GM12873 (cell line): Measurements from ENCODE around the gene ANKRD33B.

ENCODE experiments used
- CTCF ChIP-seq: IDR thresholded peaks from 2 replicates; pipeline ENCODE4 v1.5.1; 2012; ENCODE audit warnings: low read depth, mild to moderate bottlenecking, moderate library complexity, low read length, control low read depth; ENCODE audit not compliant: insufficient read depth; ENCODE audit errors: missing control alignments

The ANKRD33B gene

DNA sequence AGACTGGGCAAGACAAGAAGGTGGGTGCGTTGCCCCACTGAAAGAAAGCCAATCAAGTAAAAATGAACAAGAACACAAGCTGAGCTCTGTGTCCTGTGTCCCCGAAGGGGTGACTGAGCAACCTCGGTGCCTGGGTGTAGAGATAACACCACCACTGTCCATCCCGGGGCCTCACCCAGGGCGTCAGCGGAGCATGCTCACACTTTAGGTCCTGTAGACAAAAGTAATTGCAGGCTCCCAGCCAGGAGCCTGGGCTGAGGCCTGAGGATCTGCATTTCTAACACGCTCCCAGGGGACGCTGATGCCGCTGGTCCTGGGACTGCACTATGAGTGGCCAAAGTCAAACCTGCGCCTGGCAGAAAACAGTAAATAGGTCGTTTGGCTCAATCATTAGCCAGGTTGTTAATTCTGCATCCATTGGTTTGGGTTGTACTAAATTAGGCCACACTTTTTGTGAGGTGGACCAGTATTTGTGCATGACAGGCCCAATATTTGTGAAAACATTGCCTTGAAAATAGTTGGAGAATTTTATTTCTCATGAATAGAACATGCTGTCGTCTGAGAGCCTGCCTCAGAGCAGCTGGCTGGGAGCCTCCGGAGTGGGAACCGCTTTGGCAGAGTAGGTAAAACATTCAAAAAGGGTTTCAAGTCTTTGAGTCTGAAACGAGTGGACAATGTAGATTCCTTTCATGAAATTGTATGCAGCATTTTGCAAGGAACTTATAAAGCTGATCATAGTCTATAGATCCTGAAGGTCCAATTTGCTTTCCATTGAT is 38.3 kb downstream of the ANKRD33B start:
- no peak for TF ChIP-seq CTCF

DNA sequence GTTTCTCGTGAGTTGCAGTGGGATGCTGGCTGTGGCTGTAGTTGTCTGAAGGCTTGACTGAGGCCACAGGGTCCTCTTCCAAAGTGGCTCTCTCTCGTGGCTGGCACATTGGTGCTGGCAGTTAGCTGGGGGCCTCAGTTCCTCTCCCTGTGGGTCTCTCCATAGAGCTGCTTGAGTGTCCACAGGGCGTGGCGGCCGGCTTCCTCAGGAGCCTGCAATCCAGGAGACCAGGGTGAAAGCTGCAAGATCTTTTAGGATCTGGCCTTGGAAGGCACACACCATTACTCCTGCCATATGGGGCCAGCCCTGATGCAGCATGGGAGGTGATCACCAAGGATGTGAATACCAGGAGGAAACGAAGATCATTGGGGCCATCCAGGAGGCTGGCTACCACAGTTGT is 41.1 kb downstream of the ANKRD33B start:
- TF ChIP-seq CTCF, result no peak

- no peak for TF ChIP-seq CTCF
Measured at GRCh38 chr5:10607023-10607665, 43.3 kb downstream of the ANKRD33B start.

DNA sequence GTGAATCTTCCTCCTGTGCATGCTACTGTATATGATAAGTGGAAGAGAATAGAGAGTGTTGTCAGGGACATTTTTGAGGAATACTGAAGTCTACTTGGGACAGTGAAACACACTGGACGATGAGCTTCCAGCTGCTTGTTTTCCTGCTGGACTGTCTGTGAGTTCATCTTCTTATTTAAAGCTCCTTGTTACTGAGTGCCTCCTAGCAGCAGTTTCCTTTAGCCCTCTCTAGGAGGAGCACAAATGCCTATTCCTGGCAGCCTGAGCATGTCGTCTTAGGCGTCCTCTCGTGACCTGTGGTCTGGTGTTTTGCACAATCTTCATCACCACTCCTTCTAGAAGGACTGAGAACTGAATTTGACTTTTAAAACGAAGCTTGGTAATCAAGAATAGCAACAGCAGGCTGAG is 43.8 kb downstream of the ANKRD33B start:
- peak; percentile 45 for TF ChIP-seq CTCF

DNA sequence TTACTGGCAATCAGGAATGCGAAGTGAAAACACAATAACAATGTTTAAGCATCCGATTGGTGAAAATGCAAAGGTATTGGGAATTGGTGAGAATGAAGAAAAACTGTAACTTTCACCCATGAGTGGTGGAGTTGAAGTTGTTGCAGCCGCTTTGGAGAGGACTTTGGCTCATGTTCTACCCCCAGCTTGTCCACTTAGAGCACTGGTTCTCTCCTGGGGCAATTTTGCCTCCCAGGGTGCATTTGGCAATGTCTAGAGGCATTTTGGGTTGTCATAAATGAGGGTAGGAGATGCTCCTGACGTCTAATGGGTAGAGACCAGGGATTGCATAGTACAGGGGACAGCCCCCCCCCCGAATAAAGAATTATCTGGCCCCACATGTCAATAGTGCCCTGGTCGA is 46.2 kb downstream of the ANKRD33B start:
- no peak for TF ChIP-seq CTCF

GRCh38 chr5:10611290-10611689 is 47.4 kb downstream of the ANKRD33B start:
- no peak for TF ChIP-seq CTCF

DNA sequence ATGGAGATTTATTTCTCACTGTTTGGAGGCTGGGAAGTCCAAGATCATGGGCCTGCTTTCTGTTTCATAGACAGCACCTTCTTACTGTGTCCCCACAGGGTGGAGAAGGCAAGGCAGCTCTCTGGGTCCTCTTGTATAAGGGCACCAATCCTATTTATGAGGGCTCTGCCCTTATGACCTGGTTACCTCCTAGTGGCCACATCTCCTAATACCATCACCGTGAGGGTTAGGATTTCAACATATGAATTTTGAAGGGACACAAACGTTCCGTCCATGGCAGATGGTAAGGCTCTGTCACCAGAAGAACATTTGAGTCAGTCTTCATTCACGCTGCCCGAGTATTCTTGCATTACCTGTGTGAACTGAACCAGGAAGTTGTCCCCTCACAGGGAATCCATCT is 48.4 kb downstream of the ANKRD33B start:
- peak; percentile 31 for TF ChIP-seq CTCF
